Glutamatergic neuron (in vitro differentiated cells): ENCODE results near the gene XRCC1. TPM values are rescaled to one million over a fixed set of nuclear protein-coding genes. Genes with fewer than 3 reads are reported as not detected.

ENCODE experiments used
- DNase-seq: peaks from one replicate; pipeline ENCODE4 v3.0.0; 2022
- H3K27ac Mint-ChIP-seq: one replicate; pipeline ENCODE4 v1.8.0; 2020; ENCODE audit warnings: mild to moderate bottlenecking, mixed read lengths, inconsistent platforms; ENCODE audit not compliant: unreplicated experiment
- H3K27me3 Mint-ChIP-seq: one replicate; pipeline ENCODE4 v1.8.0; 2020; ENCODE audit warnings: mild to moderate bottlenecking, moderate library complexity, mixed read lengths, inconsistent platforms; ENCODE audit not compliant: unreplicated experiment
- H3K36me3 Mint-ChIP-seq: one replicate; pipeline ENCODE4 v1.8.0; 2020; ENCODE audit warnings: mild to moderate bottlenecking, mixed read lengths, inconsistent platforms; ENCODE audit not compliant: unreplicated experiment
- H3K4me1 Mint-ChIP-seq: one replicate; pipeline ENCODE4 v1.8.0; 2020; ENCODE audit warnings: mild to moderate bottlenecking, low read depth, mixed read lengths, inconsistent platforms; ENCODE audit not compliant: unreplicated experiment
- H3K4me3 Mint-ChIP-seq: one replicate; pipeline ENCODE4 v1.8.0; 2020; ENCODE audit warnings: mild to moderate bottlenecking, mixed read lengths, inconsistent platforms; ENCODE audit not compliant: unreplicated experiment
- H3K9me3 Mint-ChIP-seq: one replicate; pipeline ENCODE4 v1.8.0; 2020; ENCODE audit warnings: mild to moderate bottlenecking, moderate library complexity, mixed read lengths, inconsistent platforms; ENCODE audit not compliant: unreplicated experiment
- total RNA-seq: library from RNA; stranded (reverse); fragmentation: NEBNext Ultra II Directional; extraction: Animal tissue kit (Norgen Biotek cat#: 25700); gene quantifications from one replicate; pipeline ENCODE4 v1.2.1, GENCODE V29; 2021; ENCODE audit not compliant: unreplicated experiment
- TF ChIP-seq, protein P1 (sequence below): fragments of 200-600 bp; sonication (generic); IDR thresholded peaks from one replicate; pipeline ENCODE4 v1.5.0; 2021; ENCODE audit not compliant: partially characterized antibody, unreplicated experiment

The XRCC1 gene
- total RNA-seq, 1 donor from 2014 or later = 39.5 TPM

- no peak overlapping the region for H3K27ac Mint-ChIP-seq
- peaks cover 13% of the 10 kb centered on the region for H3K9me3 Mint-ChIP-seq
- H3K36me3 Mint-ChIP-seq = no peaks in the 10 kb centered on the region
- TF ChIP-seq, protein P1, sequence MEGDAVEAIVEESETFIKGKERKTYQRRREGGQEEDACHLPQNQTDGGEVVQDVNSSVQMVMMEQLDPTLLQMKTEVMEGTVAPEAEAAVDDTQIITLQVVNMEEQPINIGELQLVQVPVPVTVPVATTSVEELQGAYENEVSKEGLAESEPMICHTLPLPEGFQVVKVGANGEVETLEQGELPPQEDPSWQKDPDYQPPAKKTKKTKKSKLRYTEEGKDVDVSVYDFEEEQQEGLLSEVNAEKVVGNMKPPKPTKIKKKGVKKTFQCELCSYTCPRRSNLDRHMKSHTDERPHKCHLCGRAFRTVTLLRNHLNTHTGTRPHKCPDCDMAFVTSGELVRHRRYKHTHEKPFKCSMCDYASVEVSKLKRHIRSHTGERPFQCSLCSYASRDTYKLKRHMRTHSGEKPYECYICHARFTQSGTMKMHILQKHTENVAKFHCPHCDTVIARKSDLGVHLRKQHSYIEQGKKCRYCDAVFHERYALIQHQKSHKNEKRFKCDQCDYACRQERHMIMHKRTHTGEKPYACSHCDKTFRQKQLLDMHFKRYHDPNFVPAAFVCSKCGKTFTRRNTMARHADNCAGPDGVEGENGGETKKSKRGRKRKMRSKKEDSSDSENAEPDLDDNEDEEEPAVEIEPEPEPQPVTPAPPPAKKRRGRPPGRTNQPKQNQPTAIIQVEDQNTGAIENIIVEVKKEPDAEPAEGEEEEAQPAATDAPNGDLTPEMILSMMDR = no peak
- peaks cover 7% of the 10 kb centered on the region for H3K27me3 Mint-ChIP-seq
- no peak overlapping the region for H3K4me3 Mint-ChIP-seq
- H3K4me1 Mint-ChIP-seq = peaks cover 10% of the 10 kb centered on the region
- DNase-seq = no peak
Observed at GRCh38 chr19:43598445-43599240, 23.3 kb upstream of the XRCC1 start.

DNA sequence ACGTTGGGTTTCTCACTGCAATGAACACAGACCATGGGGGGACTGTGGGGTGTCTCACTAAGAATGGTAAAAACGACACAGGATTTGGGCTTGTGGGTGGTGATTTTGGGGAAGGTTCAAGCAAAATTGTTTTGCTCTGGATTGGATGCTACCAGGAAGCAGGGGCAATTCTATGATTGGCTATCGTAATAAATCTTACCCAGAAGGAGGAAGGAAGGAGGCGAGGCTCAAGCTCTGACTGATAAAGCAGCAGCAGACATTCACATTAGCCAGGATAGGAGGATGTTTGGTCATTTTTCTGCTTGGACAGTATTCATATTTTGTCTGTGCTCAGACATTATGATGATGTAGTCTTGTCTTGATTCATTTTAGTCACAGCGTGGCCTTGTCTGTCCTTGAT is 22.5 kb upstream of the XRCC1 start:
- Mint-ChIP-seq H3K27me3 (peaks cover 7% of the 10 kb centered on the region), H3K9me3 (peaks cover 13% of the 10 kb centered on the region), H3K36me3 (no peaks in the 10 kb centered on the region), H3K4me1 (peaks cover 14% of the 10 kb centered on the region), H3K27ac (peak overlapping the region; percentile 97), H3K4me3 (peak overlapping the region; percentile 97)
- no peak for DNase-seq
- TF ChIP-seq, protein P1 = no peak

DNA sequence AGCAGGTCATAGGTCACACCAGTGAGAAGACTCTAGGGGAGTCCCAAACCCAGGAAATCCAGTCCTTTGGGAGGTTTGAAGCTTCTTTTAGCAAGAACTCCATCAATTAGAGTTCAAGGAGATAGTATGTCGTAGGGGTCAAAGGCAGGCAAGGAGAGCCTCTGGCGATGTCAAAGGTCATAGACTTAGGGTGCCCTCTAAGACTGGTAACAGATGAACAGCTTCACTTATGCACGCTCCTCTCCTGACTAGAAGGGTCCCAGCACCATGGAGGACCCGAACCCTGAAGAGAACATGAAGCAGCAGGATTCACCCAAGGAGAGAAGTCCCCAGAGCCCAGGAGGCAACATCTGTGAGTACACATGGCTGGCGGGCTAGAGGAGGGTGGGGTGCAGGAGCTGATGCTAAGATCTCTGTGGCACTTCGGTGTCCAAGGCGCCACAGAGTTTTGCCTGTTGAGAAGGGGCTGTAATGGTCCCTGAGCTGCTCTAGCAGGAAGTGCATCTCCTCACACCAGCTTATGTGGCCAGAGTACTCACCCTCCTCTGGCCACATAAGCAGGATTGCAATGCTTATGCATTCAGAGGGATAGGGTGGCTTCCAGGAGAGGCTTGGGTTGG is 21.6 kb upstream of the XRCC1 start:
- Mint-ChIP-seq H3K4me3 (peak overlapping the region; percentile 97), H3K27me3 (peaks cover 7% of the 10 kb centered on the region), H3K9me3 (peaks cover 13% of the 10 kb centered on the region), H3K36me3 (no peaks in the 10 kb centered on the region), H3K4me1 (peaks cover 14% of the 10 kb centered on the region), H3K27ac (peak overlapping the region; percentile 97)
- TF ChIP-seq, protein P1 = no peak
- DNase-seq = no peak

DNA sequence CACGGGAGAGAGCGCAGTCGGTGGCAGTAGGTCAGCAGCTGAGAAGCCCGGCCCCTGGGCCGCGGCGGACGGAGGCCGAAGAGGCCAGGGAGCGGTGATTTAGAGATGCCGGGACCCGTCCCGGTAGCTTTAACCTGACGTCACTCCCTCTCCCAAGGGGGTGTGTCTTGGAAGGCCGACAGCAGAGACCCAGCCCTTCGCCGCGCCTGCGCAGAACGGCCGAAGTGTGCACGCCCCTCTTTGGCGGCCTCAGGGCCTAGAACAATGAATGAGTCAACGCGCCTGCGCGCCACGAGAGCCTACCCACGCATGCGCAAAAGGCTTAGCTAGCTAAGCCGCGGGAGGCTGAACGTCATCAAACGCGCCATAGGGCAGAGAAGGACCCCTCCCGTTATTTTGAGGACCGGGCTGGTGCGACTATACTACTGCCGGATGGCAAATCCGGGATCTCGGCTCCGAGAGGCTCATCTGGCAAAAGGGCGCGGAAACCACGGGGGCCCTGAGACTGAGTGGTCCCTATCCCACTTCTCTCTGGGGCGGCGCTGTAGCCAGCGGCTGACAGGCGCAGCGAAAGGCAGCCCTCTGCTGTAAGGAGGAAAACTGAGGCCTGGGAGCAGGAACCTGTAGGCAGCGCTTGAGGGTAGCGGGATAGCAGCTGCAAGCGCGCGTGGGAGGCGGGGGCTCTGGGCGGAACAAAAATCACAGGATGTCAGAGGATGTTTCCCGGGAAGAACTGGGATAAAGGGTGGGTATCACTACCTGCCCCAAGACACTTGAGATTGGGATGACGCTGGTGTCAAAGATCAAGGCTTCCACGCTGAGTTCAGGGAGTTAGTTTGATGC is 20.9 kb upstream of the XRCC1 start, which contains the start of the genes IRGQ and ZNF576:
TSS of gene IRGQ (minus strand) at position 136 of the 843 bp plus-strand sequence. CDS start 796 bp downstream, outside the sequence.
TSS of gene ZNF576 (plus strand) at position 597 of the 843 bp plus-strand sequence. CDS start 514 bp downstream, outside the sequence.
- peaks cover 14% of the 10 kb centered on the region for H3K4me1 Mint-ChIP-seq
- DNase-seq = peak; percentile 100
- peaks cover 7% of the 10 kb centered on the region for H3K27me3 Mint-ChIP-seq
- peak within 1 kb of the TSS; percentile 97 for H3K27ac Mint-ChIP-seq
- H3K36me3 Mint-ChIP-seq = no peaks in the 10 kb centered on the region
- TF ChIP-seq, protein P1 = no peak
- peaks cover 13% of the 10 kb centered on the region for H3K9me3 Mint-ChIP-seq
- peak within 1 kb of the TSS; percentile 97 for H3K4me3 Mint-ChIP-seq
